ENCODE results near the gene PTPRZ1.

PTPRZ1 gene

DNA sequence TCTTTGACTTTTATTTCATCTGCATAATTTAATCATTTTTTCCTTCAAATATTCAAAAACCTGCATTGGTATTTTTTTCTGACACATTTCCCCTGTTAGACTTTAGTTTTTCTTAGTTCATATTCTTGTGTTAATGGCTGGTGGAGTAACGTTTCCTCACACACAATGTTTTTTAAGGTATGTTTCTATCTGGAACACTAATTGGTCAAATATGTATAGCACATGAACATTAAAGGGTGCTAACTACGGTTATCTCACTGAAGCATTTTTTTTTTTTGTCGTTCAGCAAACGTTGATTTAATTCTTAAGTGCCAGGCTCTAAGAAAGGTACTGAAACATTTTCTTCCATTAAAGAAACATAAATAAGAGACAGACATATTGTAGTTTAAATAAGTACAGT lies 87.7 kb downstream of the PTPRZ1 start:
- no peak for DNase-seq

DNA sequence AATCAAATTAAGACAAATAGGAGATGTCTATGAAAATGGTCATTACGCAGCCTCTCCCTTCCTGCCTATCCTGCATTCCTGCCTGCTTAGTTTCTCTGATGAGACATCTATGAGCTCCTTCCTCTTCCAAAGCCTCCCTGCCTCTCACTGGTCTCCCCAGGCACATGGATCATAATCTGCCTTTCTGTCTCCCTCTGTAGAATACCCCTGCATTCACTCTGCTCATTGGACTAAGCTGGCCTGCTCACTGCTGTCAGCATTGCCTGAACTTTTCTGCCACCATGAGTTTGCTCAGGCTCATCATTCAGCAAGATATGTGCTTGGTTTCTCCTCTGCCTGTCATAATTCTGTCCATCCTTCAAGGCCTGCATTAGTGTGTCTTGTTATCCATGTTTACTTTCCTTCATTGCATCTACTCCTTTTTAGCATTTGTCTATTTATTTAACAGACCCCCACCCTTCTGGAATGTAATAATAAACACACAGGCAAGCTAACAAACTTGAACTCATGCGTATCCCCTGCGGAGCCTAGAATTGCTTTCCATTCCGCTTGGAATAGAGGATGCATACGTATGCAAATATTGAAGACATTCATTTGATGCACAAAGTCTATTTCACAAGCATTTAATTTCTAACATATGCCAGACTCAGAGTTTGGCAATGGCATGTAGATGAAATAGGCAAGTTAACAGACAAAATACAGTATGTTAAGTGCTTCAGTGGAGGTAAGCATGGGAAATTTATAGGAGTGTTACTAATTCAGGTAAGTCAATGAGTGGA lies 88.3 kb downstream of the PTPRZ1 start:
- DNase-seq = no peak

DNA sequence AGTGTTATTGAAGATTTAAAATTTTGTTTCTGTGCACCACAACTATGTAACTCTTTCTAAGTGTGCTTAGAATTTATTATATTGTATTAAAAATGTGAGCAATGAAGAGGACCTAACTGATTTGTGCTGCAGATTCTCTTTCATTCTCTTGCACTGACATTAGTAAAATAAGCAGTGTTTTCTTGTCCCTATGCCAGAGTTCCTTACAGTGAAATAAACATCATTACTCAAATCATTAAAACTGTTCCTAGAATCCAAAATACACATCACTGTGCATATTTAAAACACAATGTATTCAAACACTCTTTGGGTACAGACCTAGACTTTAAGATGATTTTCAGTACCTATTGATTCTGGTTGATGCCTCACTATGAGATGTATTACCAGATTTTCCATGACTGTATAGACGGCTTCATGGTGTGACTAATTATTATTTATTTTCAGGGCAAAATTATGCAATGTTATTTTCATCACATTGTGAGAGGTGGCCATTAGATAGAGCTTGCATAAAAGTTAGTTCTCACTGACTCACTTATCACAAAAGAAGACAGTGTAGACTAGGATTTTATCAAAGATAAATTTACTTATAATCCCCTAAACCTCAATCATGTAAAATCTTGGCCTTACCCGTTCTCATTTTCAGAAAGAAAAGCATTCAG lies 93.4 kb downstream of the PTPRZ1 start:
- DNase-seq = no peak

DNA sequence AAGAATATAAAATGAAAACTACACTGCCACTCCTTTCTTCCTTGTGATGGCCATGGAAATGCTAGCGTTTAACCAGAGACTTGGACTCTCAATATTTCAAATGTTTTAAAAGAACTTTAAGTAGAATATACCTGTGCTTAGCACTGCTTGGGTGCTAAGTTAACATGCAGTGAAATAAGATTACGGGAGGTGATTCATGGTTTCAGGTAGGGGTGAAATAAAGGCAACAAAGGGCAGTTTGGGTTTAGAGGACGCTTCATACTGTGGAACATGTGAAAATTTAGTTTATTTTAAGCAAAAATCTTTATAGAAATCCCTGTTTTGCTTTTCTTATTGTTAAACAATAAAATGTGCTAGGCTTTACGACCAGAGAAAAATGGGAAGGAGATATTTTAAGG lies 94.0 kb downstream of the PTPRZ1 start:
- no peak for DNase-seq

DNA sequence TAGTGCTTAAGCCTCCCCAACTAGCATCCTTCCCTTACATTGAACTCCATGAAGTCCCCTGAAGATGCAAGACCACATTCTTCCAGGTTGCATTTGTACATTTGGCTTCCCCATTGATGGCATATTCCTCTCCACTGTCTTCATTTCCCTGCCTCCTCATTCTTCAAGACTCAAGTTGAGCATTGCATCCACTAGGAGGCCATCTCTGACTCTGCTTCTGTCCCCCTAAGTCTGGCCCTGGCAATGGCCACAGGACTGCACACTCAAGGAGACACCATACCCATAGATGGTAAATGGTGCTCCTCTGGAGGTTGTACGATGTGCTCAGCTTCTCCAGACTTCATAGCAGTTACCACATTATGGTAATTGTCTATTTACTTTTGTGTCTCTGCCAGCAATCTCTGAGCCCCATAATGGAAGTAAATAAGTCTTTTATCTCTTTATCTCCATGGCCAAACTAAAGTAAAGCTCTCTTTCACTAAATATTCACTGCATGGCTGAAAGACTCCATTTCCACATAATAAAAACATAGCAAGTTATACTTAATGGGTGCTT lies 112.6 kb downstream of the PTPRZ1 start:
- no peak for DNase-seq

DNA sequence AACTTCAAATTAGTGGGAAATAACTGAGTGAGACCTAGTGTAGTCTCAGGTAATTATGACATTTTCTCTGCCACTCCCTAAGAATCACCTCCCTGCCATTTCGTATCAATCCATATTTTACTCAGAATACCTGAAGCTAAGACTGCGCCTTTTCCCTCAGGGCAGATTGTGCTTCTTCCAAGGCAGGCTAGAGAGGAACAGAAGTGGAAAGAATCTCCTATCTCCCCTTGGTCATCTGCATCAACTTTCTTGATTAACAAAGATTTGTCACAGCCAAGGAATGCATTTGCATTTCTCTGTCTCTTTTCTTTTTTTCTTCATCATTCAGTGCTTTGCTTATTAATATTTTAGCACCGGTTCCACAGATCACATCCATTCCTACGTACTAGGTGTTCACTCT lies 119.1 kb downstream of the PTPRZ1 start:
- no peak for DNase-seq

DNA sequence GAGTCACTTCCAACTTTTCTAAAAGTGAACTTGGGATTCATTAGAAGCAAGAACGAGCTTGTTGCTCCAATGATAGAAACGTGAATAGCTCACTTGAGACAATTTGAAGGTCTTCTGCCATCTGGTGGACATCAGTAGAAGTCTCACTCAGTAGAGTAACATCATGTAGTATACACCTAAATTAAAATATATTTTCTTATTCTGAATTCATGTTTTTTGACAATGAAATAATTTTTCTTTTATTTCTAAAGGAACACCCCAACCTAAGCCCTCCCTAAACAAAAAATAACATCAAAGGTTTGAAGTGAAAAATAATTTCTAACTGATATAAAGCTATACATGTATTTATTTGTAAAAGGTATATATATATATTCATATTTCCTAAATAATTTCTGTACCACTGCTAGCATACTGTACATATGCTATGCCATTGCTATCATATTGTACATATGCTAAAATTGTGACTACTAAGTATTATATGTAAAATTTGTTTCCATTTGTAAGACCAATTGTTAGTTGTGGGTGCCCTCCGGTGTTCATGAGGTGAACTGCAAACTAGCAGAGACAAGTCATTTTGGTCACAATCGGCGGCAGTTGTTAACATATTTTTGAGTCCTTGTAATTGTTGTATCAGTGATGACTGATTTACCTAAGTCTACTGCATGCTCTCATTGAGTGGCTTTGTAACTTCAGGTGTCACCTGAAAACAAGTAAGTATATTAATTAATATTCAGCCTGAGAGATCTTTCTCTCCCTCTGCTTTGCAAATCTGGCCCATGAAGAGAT lies 121.9 kb downstream of the PTPRZ1 start:
- DNase-seq = peak; percentile 59 to 67

DNA sequence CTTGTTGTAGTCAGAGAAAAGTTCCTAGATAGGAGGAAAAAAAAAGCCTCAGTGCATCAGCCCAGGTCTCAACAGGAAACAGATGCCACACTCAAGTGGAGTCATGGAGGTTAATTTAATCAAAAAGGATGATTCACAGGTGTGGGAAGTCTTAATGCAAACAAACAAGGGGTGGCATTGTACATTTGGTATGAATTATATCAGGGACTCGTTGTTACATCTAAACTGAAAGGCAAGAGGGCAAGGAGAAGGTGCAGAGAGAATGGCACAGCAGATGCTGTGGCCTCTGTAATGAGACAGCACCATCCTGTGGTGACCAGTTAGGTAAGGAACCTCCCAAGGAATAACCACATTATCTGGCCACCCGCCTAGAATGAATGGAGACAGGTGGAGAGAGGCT lies 133.7 kb downstream of the PTPRZ1 start:
- DNase-seq = no peak

DNA sequence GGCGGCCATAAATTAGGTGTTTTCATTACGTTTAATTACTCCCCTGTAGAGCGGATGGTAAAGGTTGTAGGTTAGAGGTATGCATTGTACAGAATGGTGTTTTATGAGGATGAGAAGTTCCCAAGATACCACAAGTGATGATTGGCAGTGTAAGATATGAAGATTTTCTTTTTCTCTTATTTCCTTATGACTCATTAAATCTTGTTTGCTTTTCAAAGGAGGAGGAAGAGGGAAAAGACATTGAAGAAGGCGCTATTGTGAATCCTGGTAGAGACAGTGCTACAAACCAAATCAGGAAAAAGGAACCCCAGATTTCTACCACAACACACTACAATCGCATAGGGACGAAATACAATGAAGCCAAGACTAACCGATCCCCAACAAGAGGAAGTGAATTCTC lies 137.2 kb downstream of the PTPRZ1 start:
- no peak for DNase-seq

DNA sequence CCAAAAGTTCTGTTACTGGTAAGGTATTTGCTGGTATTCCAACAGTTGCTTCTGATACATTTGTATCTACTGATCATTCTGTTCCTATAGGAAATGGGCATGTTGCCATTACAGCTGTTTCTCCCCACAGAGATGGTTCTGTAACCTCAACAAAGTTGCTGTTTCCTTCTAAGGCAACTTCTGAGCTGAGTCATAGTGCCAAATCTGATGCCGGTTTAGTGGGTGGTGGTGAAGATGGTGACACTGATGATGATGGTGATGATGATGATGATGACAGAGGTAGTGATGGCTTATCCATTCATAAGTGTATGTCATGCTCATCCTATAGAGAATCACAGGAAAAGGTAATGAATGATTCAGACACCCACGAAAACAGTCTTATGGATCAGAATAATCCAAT lies 140.1 kb downstream of the PTPRZ1 start:
- no peak for DNase-seq

DNA sequence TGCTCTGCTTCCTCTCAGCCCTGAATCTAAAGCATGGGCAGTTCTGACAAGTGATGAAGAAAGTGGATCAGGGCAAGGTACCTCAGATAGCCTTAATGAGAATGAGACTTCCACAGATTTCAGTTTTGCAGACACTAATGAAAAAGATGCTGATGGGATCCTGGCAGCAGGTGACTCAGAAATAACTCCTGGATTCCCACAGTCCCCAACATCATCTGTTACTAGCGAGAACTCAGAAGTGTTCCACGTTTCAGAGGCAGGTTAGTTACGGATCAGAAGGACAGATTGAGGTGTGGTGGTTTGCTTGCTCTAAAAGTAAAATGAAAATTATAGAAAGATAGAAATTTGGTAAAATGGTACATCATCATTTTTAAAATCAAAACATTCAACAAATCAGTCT lies 140.7 kb downstream of the PTPRZ1 start:
- no peak for DNase-seq

DNA sequence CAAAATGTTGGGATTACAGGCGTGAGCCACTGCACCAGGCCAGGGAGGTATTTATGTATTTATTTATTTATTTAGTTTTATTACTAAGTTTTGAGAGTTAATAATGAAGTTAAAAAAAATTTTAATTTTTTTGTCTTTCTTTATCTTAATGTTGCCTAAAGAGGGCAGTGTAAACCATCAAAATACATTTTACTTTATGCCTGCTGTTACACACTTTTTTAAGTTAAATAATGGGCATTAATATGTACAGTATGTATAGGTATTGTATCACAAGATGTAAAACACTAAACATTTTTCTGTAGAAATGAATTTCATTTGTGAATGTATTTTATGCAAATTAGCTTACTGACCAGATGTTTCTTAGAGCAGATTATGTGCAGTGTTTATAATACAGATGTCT lies 141.7 kb downstream of the PTPRZ1 start:
- DNase-seq = no peak

DNA sequence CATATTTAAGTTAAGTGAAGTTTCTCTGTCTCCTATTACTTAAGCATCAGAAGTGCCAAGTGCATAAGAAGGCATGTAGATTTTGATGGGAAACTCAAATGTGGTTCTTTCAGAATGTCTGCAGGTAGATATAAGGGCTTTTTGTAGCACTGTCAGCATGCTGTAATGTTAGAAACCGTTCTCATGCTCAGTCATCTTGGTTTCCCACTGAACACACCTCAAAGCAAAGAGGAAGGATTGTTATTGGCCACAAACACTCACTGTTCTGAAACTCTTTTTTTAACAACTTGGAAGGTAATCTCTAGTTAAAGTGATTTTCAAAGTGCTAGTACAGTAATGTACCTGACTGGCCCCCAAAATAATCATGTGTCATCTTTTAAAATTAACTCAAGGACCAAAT lies 145.1 kb downstream of the PTPRZ1 start:
- DNase-seq = no peak

DNA sequence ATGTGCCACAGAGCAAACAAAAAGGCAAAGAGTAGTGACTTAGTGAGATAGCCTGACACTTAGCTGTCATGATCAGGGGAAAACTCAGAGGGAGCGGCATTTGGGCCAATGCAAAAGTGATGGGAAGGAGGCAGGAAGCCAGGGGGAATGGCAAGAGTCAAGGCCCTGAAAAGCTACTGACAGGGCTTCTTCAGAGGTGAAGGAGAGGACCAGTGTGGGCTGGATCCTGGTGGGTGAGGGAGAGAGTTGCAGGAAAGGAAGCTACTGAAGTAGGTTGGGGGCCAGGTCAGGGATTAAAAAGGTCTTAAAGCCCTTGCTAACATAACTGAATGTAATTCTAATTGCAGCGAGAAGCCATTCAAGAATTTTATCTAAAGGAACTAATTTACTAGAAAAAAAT lies 154.1 kb downstream of the PTPRZ1 start:
- DNase-seq = no peak

DNA sequence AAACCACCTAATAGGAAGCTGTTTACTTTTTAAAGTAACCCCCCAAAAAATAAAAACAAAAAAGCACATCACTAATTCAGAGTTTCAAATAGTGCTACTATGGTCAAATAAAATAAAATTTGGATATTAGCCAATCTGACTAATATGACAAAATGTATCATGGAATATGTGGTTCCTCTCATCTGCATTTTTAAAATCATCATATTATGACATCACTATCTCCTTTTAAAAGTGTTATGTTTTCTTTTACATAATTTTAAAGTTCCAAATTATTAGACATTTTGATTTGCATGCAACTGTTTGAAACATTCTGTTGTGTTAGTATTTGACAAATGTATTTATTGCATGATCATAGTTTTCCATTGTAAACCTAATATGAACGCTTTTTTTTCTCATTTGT lies 160.7 kb downstream of the PTPRZ1 start:
- DNase-seq = no peak

DNA sequence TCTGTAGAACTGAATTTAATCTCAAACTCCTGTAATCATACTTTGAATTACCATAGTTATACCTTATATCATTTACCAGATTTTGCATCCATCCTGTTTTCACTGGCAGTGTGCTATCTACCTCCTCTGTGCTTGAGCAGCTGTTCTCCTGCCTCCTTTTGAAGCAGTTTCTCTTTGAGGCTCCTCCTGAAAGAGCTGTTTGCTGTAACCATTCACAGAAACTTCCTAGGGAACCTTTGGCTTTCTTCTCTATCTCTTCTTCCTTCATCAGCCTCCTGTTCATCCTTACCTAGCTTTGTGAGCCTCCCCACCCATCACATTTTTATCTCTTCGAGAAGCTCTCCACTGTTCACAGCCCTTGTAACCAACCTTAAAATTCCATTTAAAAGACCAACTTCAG lies 162.9 kb downstream of the PTPRZ1 start:
- no peak for DNase-seq

DNA sequence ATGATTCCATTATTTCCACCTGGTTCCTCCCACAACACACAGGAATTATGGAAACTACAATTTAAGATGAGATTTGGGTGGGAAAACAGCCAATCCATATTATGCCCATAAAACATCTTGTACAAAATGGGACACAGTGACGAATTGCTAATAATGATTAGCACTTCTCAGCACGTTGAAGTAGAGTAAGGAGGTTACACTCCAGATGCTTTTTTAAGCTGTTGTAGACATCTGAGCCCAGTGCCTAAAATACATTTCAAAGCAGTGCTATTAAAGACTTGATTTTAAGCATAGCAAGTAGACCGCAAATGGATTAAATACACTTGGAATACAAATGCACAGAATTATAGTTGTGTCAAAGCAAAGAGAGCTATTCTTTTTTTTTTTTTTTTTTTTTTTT lies 165.2 kb downstream of the PTPRZ1 start:
- no peak for DNase-seq

DNA sequence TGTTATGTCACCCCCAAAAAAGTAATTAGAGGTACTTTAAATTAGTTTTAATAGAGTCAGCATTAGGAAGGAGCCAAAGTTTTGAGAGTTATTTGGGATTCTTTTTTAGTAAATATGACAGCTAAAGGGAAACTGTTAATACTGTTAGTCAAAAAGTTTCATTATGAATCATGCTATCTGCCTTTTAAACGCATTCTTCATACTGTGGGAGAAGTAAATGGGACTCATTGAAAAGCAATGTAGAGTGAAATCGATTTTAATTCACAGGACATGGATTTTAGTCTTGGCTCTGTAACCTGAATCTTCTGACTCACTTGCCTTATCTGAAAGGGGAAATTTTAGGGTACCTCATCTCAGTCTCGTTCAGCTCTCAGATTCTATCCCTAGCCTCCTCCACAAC lies 165.9 kb downstream of the PTPRZ1 start:
- DNase-seq = no peak

DNA sequence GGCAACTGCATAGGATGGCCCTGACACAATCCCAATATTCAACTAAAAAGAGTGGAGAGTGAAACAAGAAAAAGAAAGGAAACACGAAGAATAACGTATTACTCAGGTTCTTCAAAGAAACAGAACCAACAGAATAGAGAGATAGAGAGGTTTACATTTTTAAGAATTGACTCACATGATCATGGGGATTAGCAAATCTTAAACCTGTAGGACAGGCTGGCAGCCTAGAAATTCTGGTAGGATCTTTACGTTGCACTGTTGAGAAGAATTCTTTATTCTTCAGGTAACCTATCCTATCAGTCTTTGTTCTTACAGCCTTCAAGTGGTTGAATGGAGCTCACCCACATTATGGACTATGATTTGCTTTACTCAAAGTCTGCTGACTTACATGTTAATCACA lies 167.2 kb downstream of the PTPRZ1 start:
- DNase-seq = no peak

DNA sequence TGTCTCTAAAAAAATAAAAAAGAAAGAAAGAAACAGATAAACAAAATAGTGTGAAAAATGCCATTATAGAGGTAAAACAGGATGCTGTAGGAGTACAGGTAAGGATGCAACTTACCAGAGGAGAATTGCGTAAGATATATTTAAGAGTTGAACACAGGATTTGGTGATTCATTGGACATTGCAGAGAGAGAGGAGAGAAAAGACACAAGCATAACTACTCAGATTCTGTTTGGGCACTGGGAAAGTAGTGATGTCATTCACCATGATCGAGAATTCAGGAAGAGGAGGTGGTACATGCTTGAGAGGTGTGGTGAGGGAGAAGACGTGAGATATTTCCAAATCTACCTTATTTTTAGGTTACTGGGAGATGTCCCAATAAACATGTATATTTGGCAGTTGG lies 173.4 kb downstream of the PTPRZ1 start:
- no peak for DNase-seq

DNA sequence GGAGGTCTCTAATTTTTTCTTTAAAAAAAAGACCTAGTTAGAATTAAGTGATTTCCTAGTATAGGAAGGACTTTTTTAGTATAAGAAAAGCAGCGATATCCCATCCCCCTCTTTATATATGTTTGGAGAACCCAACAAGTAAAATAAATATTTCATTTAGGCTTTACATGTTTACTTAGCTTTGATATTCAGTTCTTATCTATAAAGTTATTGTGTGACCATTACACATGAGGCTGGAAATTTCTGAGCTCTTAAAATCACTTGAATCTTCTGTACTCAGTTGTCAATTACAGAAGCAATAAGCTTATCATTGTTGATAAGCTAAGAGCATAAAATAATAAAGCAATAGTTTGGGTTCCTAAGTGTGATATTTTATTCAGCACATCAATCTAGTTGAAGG lies 181.4 kb downstream of the PTPRZ1 start:
- no peak for DNase-seq

DNA sequence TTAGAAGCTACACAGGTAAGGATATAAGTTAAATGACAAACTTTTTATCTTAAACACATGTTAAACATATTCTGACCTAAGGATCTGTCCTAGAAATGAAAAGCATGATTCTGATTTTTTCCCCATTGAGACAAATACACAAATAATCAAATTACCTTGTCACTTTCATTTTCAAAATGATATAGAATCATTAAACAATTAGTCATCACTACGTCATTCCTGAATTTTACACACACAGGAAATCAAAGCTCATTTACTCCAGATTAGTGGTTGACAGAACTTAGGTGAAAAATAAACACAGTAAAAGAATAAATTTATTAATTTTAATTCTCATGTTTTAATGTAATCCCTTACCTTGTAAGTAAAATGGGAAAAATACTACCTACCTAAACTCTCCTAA lies 182.1 kb downstream of the PTPRZ1 start:
- DNase-seq = no peak

DNA sequence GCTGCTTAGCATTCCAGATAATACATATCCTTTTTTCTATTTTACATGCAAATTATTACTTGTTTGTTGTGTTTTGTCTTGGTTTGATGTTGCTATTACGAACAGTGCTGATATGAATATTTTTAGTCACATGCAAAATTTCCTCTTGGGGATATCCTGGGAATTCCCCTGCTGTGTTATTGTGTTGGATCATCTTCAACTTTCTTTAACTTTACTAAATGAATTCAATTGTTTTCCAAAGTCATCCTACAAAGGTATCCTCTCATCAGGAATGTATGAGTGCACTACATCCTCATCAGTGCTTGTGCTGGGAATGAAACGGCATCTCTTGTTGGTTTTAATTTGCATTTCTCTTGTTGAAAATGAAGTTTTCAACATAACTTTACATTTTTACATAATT lies 184.0 kb downstream of the PTPRZ1 start:
- no peak for DNase-seq

DNA sequence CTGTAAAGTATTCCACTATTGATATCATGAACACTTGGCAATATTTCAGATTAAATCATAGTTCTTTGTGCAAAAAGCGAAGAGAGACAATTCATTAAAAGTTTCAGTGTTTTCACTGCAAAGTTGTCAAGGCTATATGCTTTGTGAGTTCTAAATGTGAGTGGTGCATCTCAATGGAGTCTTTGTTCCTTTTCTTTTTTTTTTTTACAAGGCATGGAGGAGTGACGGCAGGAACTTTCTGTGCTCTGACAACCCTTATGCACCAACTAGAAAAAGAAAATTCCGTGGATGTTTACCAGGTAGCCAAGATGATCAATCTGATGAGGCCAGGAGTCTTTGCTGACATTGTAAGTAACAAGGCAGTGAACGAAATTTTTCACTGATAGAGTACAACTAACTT lies 186.6 kb downstream of the PTPRZ1 start:
- DNase-seq = no peak
